Activated B cell treated with CpG ODN at 0.5 μM for 24 hours (primary cell): ENCODE results near the gene HOXA9. TPM values are rescaled to one million over a fixed set of nuclear protein-coding genes. Genes with fewer than 3 reads are reported as not detected.

Experiments
- ATAC-seq: fragments of 200-7000 bp; cut with Tn5 transposase; one replicate; pipeline ENCODE4 v1.10.0; 2021; ENCODE audit warnings: low read depth, mild to moderate bottlenecking, moderate library complexity
- CTCF ChIA-PET: fragments of 350-600 bp; sonication (Branson Sonifier 250); formaldehyde crosslinking; loops from one replicate; lab custom pipeline; 2021; ENCODE audit warnings: antibody characterized with exemption; lab: Charles Lee
- POLR2A ChIA-PET: fragments of 350-600 bp; sonication (Branson Sonifier 250); formaldehyde crosslinking; loops from one replicate; lab custom pipeline; 2021; ENCODE audit warnings: antibody characterized with exemption; lab: Charles Lee
- DNase-seq: peaks from one replicate; pipeline ENCODE4 v3.0.0; 2022
- H3K27ac Mint-ChIP-seq: one replicate; pipeline ENCODE4 v1.8.0; 2020; ENCODE audit warnings: mixed read lengths
- H3K27me3 Mint-ChIP-seq: one replicate; pipeline ENCODE4 v1.8.0; 2021; ENCODE audit warnings: mixed read lengths
- H3K36me3 Mint-ChIP-seq: one replicate; pipeline ENCODE4 v1.8.0; 2021; ENCODE audit warnings: low read depth, mixed read lengths
- H3K4me1 Mint-ChIP-seq: one replicate; pipeline ENCODE4 v1.8.0; 2021; ENCODE audit warnings: mixed read lengths
- H3K4me3 Mint-ChIP-seq: one replicate; pipeline ENCODE4 v1.8.0; 2020; ENCODE audit warnings: mild to moderate bottlenecking, mixed read lengths
- H3K9me3 Mint-ChIP-seq: one replicate; pipeline ENCODE4 v1.8.0; 2020; ENCODE audit warnings: mixed read lengths
- CTCF ChIP-seq: fragments of 200-600 bp; IDR thresholded peaks from one replicate; pipeline ENCODE4 v1.8.0; 2022; ENCODE audit warnings: antibody characterized with exemption, mild to moderate bottlenecking
- intact Hi-C: fragments of 100-400 bp; cut with micrococcal nuclease; formaldehyde crosslinking; loops from one replicate; pipeline ENCODE4 v1.15.1; 2024
- total RNA-seq: library from RNA; stranded (reverse); gene quantifications from 2 replicates; pipeline ENCODE4 v1.2.3, GENCODE V29; 2022

The HOXA9 gene
- total RNA-seq, 1 donor from 2014 or later, result not detected

GRCh38 chr7:27184337-27185012, 19.1 kb upstream of the HOXA9 start:
- Mint-ChIP-seq H3K4me1 (peaks cover 43% of the 10 kb centered on the region), H3K36me3 (no peaks in the 10 kb centered on the region), H3K9me3 (no peaks in the 10 kb centered on the region), H3K4me3 (peak overlapping the region; percentile 56), H3K27ac (peak overlapping the region; percentile 46), H3K27me3 (peaks cover 68% of the 10 kb centered on the region)
- no peak for TF ChIP-seq CTCF
- intact Hi-C loops, result loop anchor here (1.0 to 5.0 kb wide), 3 partner anchors 11 to 1322 kb away; partner anchors contain the start of gene HOXA13
- POLR2A ChIA-PET, result interaction anchor here (2.1 kb wide), 1 partner anchor 11 kb away, joined by 6 read pairs; no protein-coding TSS in a partner anchor
- peak; percentile 44 for DNase-seq
- no peak for ATAC-seq
- CTCF ChIA-PET, result interaction anchor here (2.3 kb wide), 1 partner anchor 12 kb away, joined by 7 read pairs; no protein-coding TSS in a partner anchor

- Mint-ChIP-seq H3K4me1 (peaks cover 41% of the 10 kb centered on the region), H3K36me3 (no peaks in the 10 kb centered on the region), H3K4me3 (peak overlapping the region; percentile 41), H3K27ac (no peak overlapping the region), H3K9me3 (no peaks in the 10 kb centered on the region), H3K27me3 (peaks cover 74% of the 10 kb centered on the region)
- POLR2A ChIA-PET, result interaction anchor here (2.1 kb wide), 1 partner anchor 11 kb away, joined by 6 read pairs; no protein-coding TSS in a partner anchor
- CTCF ChIA-PET, result interaction anchor here (2.3 kb wide), 1 partner anchor 12 kb away, joined by 7 read pairs; no protein-coding TSS in a partner anchor
- intact Hi-C loops, result loop anchor here (1.0 to 2.0 kb wide), 2 partner anchors 11 to 17 kb away; partner anchors contain the start of gene HOXA13
- no peak for TF ChIP-seq CTCF
- ATAC-seq (no peak), DNase-seq (peak; percentile 15)
These were observed 18.5 kb upstream of the HOXA9 start for GRCh38 chr7:27183682-27184336.

- H3K36me3 Mint-ChIP-seq, result no peaks in the 10 kb centered on the region
- DNase-seq (peak; percentile 16), ATAC-seq (no peak)
- intact Hi-C loops, result no loop called here
- H3K4me3 Mint-ChIP-seq, result no peak overlapping the region
- no peak overlapping the region for H3K27ac Mint-ChIP-seq
- ChIA-PET POLR2A (interaction anchor here (2.1 kb wide), 1 partner anchor 10 kb away, joined by 6 read pairs; no protein-coding TSS in a partner anchor), CTCF (interaction anchor here (0.9 to 2.3 kb wide), 2 partner anchors 13 to 1331 kb away, joined by 3 to 7 read pairs; no protein-coding TSS in a partner anchor)
- H3K9me3 Mint-ChIP-seq, result no peaks in the 10 kb centered on the region
- peaks cover 34% of the 10 kb centered on the region for H3K4me1 Mint-ChIP-seq
- peaks cover 72% of the 10 kb centered on the region for H3K27me3 Mint-ChIP-seq
- no peak for TF ChIP-seq CTCF
These were observed 17.7 kb upstream of the HOXA9 start for GRCh38 chr7:27182861-27183681.

GRCh38 chr7:27182285-27182841, 17.0 kb upstream of the HOXA9 start:
- no peak for ATAC-seq

More at GRCh38 chr7:27182285-27182841, 17.0 kb upstream of the HOXA9 start:
- H3K9me3 Mint-ChIP-seq, result no peaks in the 10 kb centered on the region
- intact Hi-C loops, result no loop called here
- POLR2A ChIA-PET, result interaction anchor here (2.1 kb wide), 1 partner anchor 9 kb away, joined by 6 read pairs; no protein-coding TSS in a partner anchor
- H3K4me1 Mint-ChIP-seq, result peaks cover 29% of the 10 kb centered on the region
- CTCF ChIA-PET, result interaction anchor here (0.9 to 2.3 kb wide), 3 partner anchors 14 to 1330 kb away, joined by 3 to 7 read pairs (median 3); no protein-coding TSS in a partner anchor
- no peak for DNase-seq
- no peak overlapping the region for H3K4me3 Mint-ChIP-seq
- no peak overlapping the region for H3K27ac Mint-ChIP-seq
- TF ChIP-seq CTCF, result no peak
- H3K36me3 Mint-ChIP-seq, result no peaks in the 10 kb centered on the region
- peaks cover 73% of the 10 kb centered on the region for H3K27me3 Mint-ChIP-seq
